ENCODE measurements around the gene ADGRL3.

DNA sequence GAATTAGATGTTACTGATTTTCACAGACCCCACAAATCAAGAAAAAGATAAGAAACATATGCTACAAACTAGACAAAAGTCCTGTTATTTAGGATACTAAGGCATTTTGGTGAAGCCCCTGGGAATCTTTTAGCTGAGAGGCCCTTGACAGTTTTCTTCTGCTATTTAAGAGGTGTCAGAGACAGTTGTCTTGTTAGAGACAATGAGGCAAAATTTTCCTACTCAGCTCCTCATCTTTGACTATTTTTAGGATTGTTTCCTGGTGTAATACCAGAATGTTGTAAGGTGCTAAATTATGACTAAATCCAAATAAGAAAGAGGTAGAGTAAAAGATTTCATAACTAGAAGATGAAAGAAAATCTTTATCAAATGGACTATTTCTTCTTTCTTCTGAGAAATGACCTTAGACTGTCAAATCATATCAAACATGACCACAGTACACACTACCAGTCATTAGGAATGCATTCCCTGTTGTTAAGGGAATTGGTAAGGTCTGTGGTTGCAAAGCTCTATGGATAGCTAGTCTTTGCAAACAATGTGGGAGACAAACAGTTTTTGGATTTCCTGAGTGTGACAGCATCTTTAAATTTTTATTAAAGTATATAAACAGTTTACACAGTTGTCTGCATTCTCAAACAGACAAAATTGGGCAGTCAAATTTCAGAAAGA, 926.1 kb downstream of the ADGRL3 start:
- TF ChIP-seq POLR2AphosphoS5 (IDR thresholded peaks at IDR 0.05) (no peak), CTCF (IDR thresholded peaks at IDR 0.05) (no peak), EP300 (IDR thresholded peaks at IDR 0.05) (no peak)
